ENCODE results near the gene TMEM220. TPM values are rescaled to one million over a fixed set of nuclear protein-coding genes. Genes with fewer than 3 reads are reported as not detected.

TMEM220 gene
- total and polyA plus RNA-seq, 10 of the 15 experiments (the other 5 are each of a cell fraction or from before 2014, with no cell fraction given): 0.02 to 0.30 (median 0.06) TPM; not detected in 1

GRCh38 chr17:10751563-10751962 is 21.7 kb upstream of the TMEM220 start:
- Histone ChIP-seq H3K27me3 (replicated peaks in 1 of 2; ENCODE audit: control insufficient read depth in 2 of 2, insufficient read depth in 2 of 2, low read length in 1 of 2) (no peaks in the 10 kb centered on the region), H4K20me1 (ENCODE audit: control insufficient read depth, insufficient read depth) (no peaks in the 10 kb centered on the region), H3K9me3 (replicated peaks; ENCODE audit: control insufficient read depth, insufficient read depth, low read length) (no peaks in the 10 kb centered on the region), H3K4me1 (ENCODE audit: control insufficient read depth, insufficient read depth, low read length) (no peaks in the 10 kb centered on the region), H3K4me3 (no peak overlapping the region), H3K36me3 (ENCODE audit: control insufficient read depth in 2 of 2, insufficient read depth in 2 of 2, low read length in 1 of 2) (no peaks in the 10 kb centered on the region), H2AFZ (ENCODE audit: control insufficient read depth, low read depth, low read length) (no peak overlapping the region), H3K27ac (ENCODE audit: control insufficient read depth, insufficient read depth) (no peak overlapping the region), H3K79me2 (ENCODE audit: control insufficient read depth, insufficient read depth, low read length) (no peaks in the 10 kb centered on the region), H3K4me2 (ENCODE audit: control insufficient read depth, insufficient read depth) (no peak overlapping the region), H3K9ac (ENCODE audit: control insufficient read depth, insufficient read depth, low read length) (no peak overlapping the region)
- in situ Hi-C loops (cut with MboI): no loop called here
- DNase-seq (ENCODE audit: low read depth, low spot score) (no peak), ATAC-seq (no peak), FAIRE-seq (no peak)
- intact Hi-C loops (cut with micrococcal nuclease; ENCODE audit: unreplicated experiment): loop anchor here (5.0 kb wide), 1 partner anchor 96 kb away; no protein-coding TSS in a partner anchor
- 32% methylated on average over 3 of the region's 3 CpGs for WGBS (ENCODE audit: insufficient coverage, insufficient replicate concordance, low lambda C conversion rate, missing lambda C conversion rate)
- SMC1A ChIA-PET (ENCODE audit: uncharacterized antibody, unreplicated experiment): no interaction called here
- POLR2A ChIA-PET: no interaction called here
- no TSS peak for BruUV-seq (replicated peaks)
- TF ChIP-seq ZNF24 (IDR thresholded peaks at IDR 0.05) (no peak), RFX5 (IDR thresholded peaks at IDR 0.05; ENCODE audit: low read depth, low read length) (no peak), KAT2A (conservative IDR thresholded peaks at IDR 0.05; ENCODE audit: control insufficient read depth, low read depth, low read length) (no peak), RELA (IDR thresholded peaks at IDR 0.05; ENCODE audit: borderline replicate concordance, partially characterized antibody) (no peak), KLF5 (IDR thresholded peaks at IDR 0.05; ENCODE audit: partially characterized antibody) (no peak)
- CTCF ChIA-PET: interaction anchor here (4.2 kb wide), 1 partner anchor 15 kb away, joined by 16 read pairs; no protein-coding TSS in a partner anchor
- RAD21 ChIA-PET (ENCODE audit: unreplicated experiment): no interaction called here

- ATAC-seq: no peak
- intact Hi-C loops (cut with micrococcal nuclease; ENCODE audit: unreplicated experiment): loop anchor here (5.0 kb wide), 1 partner anchor 97 kb away; no protein-coding TSS in a partner anchor
- no peak for DNase-seq (ENCODE audit: low read depth, low spot score)
- RAD21 ChIA-PET (ENCODE audit: unreplicated experiment): no interaction called here
- Histone ChIP-seq H3K27ac (ENCODE audit: control insufficient read depth, insufficient read depth) (no peak overlapping the region), H3K9ac (ENCODE audit: control insufficient read depth, insufficient read depth, low read length) (no peak overlapping the region), H3K27me3 (replicated peaks in 1 of 2; ENCODE audit: control insufficient read depth in 2 of 2, insufficient read depth in 2 of 2, low read length in 1 of 2) (no peaks in the 10 kb centered on the region), H3K79me2 (ENCODE audit: control insufficient read depth, insufficient read depth, low read length) (no peaks in the 10 kb centered on the region), H3K4me3 (no peak overlapping the region), H3K4me1 (ENCODE audit: control insufficient read depth, insufficient read depth, low read length) (no peaks in the 10 kb centered on the region), H3K4me2 (ENCODE audit: control insufficient read depth, insufficient read depth) (no peak overlapping the region), H3K36me3 (ENCODE audit: control insufficient read depth in 2 of 2, insufficient read depth in 2 of 2, low read length in 1 of 2) (no peaks in the 10 kb centered on the region), H3K9me3 (replicated peaks; ENCODE audit: control insufficient read depth, insufficient read depth, low read length) (no peaks in the 10 kb centered on the region), H4K20me1 (ENCODE audit: control insufficient read depth, insufficient read depth) (no peaks in the 10 kb centered on the region), H2AFZ (ENCODE audit: control insufficient read depth, low read depth, low read length) (no peak overlapping the region)
- no TSS peak for BruUV-seq (replicated peaks)
- POLR2A ChIA-PET: no interaction called here
- WGBS (ENCODE audit: insufficient coverage, insufficient replicate concordance, low lambda C conversion rate, missing lambda C conversion rate): 78% methylated on average over 4 of the region's 4 CpGs
- SMC1A ChIA-PET (ENCODE audit: uncharacterized antibody, unreplicated experiment): no interaction called here
- no peak for TF ChIP-seq ZNF207 (IDR thresholded peaks at IDR 0.05; ENCODE audit: borderline replicate concordance)
- no peak for FAIRE-seq
- CTCF ChIA-PET: interaction anchor here (4.2 kb wide), 1 partner anchor 13 kb away, joined by 16 read pairs; no protein-coding TSS in a partner anchor
- in situ Hi-C loops (cut with MboI): no loop called here
These were observed 20.4 kb upstream of the TMEM220 start for GRCh38 chr17:10750210-10750609.

Measured in GM12878 (cell line).